Tibial artery (tissue), 4 donors: ENCODE measurements around the gene SPDYE3.
"Not testable (repeated sequence)": the region's sequence is repeated elsewhere in the genome, so short reads cannot be mapped to it uniquely, and the experiment has no call there.

ENCODE experiments used
- DNase-seq, 2 donors: peaks; one replicate each; pipeline ENCODE4 v3.0.0-alpha.2; 2019
- H3K27ac ChIP-seq, 2 donors: fragments of 200-600 bp; sonication (generic) in 1 of 2; 1 replicate in 1 of 2; 2 replicates in 1 of 2; pipeline ENCODE4 v1.5.1; 2018 to 2019; ENCODE audit warnings: mild to moderate bottlenecking in 1 of 2
- H3K27me3 ChIP-seq, 2 donors: fragments of 200-600 bp; sonication (generic) in 1 of 2; one replicate each; pipeline versions ENCODE4 v1.5.1 to v1.6.0; 2016 to 2019
- H3K36me3 ChIP-seq, 3 donors: fragments of 200-600 bp; sonication (generic) in 2 of 3; one replicate each; pipeline ENCODE4 v1.5.1; 2016 to 2019; ENCODE audit warnings: mild to moderate bottlenecking in 2 of 3
- H3K4me1 ChIP-seq, 4 donors: fragments of 200-600 bp; sonication (generic) in 2 of 4; 1 replicate in 3 of 4; 2 replicates in 1 of 4; pipeline ENCODE4 v1.5.1; 2016 to 2019
- H3K4me3 ChIP-seq, 2 donors: fragments of 200-600 bp; sonication (generic) in 1 of 2; 1 replicate in 1 of 2; 2 replicates in 1 of 2; pipeline ENCODE4 v1.5.1; 2018 to 2019; ENCODE audit warnings: mild to moderate bottlenecking in 2 of 2
- H3K9me3 ChIP-seq, 3 donors: fragments of 200-600 bp; sonication (generic) in 1 of 3; one replicate each; pipeline ENCODE4 v1.5.1; 2016 to 2019
- CTCF ChIP-seq, 2 experiments: fragments of 200-600 bp in 1 of 2; fragments of 450-650 bp in 1 of 2; IDR thresholded peaks; one replicate each; pipeline ENCODE4 v1.5.1; 2017 to 2019; ENCODE audit warnings: antibody characterized with exemption in 2 of 2, mild to moderate bottlenecking in 1 of 2, moderate library complexity in 1 of 2
- intact Hi-C: fragments of 100-400 bp; cut with DNase I; formaldehyde crosslinking; loops from one replicate; pipeline ENCODE4 v1.15.0; 2023; ENCODE audit warnings: low total_unique reads

The SPDYE3 gene

GRCh38 chr7:100342765-100343164, 35.3 kb downstream of the SPDYE3 start:
- Histone ChIP-seq H3K36me3 (peaks cover 19 to 60% (median 36%) of the 10 kb centered on the region in 3 donors), H3K9me3 (no peaks in the 10 kb centered on the region), H3K4me1 (peaks cover 0 to 6% (median 4%) of the 10 kb centered on the region in 4 donors), H3K4me3 (no peak overlapping the region), H3K27ac (no peak overlapping the region), H3K27me3 (no peaks in the 10 kb centered on the region)
- intact Hi-C loops: no loop called here
- DNase-seq: no peak
- TF ChIP-seq CTCF (IDR thresholded peaks at IDR 0.05): no peak

GRCh38 chr7:100344124-100344559, 36.6 kb downstream of the SPDYE3 start:
- intact Hi-C loops, DNase-seq, H3K4me1 ChIP-seq, H3K9me3 ChIP-seq, H3K27me3 ChIP-seq, H3K27ac ChIP-seq, H3K4me3 ChIP-seq: not testable (repeated sequence)
- H3K36me3 ChIP-seq: peaks cover 17 to 67% (median 41%) of the 10 kb centered on the region in 3 donors

- peaks cover 21 to 70% (median 45%) of the 10 kb centered on the region in 3 donors for H3K36me3 ChIP-seq
- peak overlapping the region in 1 of 2 donors; percentile 15 for H3K27ac ChIP-seq
- intact Hi-C loops, H3K27me3 ChIP-seq, H3K9me3 ChIP-seq, H3K4me1 ChIP-seq, DNase-seq, H3K4me3 ChIP-seq: not testable (repeated sequence)
These were observed 37.2 kb downstream of the SPDYE3 start for GRCh38 chr7:100344560-100345287.

GRCh38 chr7:100345288-100345672, 37.8 kb downstream of the SPDYE3 start:
- H3K9me3 ChIP-seq, H3K4me1 ChIP-seq, H3K4me3 ChIP-seq, H3K27me3 ChIP-seq, intact Hi-C loops, H3K27ac ChIP-seq: not testable (repeated sequence)
- H3K36me3 ChIP-seq: peaks cover 23 to 76% (median 51%) of the 10 kb centered on the region in 3 donors
- TF ChIP-seq CTCF (IDR thresholded peaks at IDR 0.05): peak; percentile 27 to 44
- peak; percentile 84 for DNase-seq

GRCh38 chr7:100346921-100347320, 39.4 kb downstream of the SPDYE3 start:
- intact Hi-C loops: no loop called here
- Histone ChIP-seq H3K4me3 (no peak overlapping the region), H3K9me3 (no peaks in the 10 kb centered on the region), H3K4me1 (peaks cover 0 to 5% (median 4%) of the 10 kb centered on the region in 4 donors), H3K27me3 (no peaks in the 10 kb centered on the region), H3K27ac (no peak overlapping the region), H3K36me3 (peaks cover 26 to 82% (median 63%) of the 10 kb centered on the region in 3 donors)
- DNase-seq: no peak
- TF ChIP-seq CTCF (IDR thresholded peaks at IDR 0.05): no peak

- Histone ChIP-seq H3K9me3 (no peaks in the 10 kb centered on the region), H3K4me1 (peaks cover 0 to 5% (median 4%) of the 10 kb centered on the region in 4 donors), H3K27me3 (no peaks in the 10 kb centered on the region), H3K4me3 (no peak overlapping the region), H3K27ac (no peak overlapping the region), H3K36me3 (peaks cover 41 to 86% (median 73%) of the 10 kb centered on the region in 3 donors)
- TF ChIP-seq CTCF (IDR thresholded peaks at IDR 0.05): no peak
- intact Hi-C loops: no loop called here
- DNase-seq: no peak
These were observed 41.3 kb downstream of the SPDYE3 start for GRCh38 chr7:100348805-100349204.
